Vagina (tissue), 2 donors: Measurements from ENCODE around the gene FAM237B. TPM values are rescaled to one million over a fixed set of nuclear protein-coding genes. Genes with fewer than 3 reads are reported as not detected.

Experiments
- DNase-seq, 2 donors: peaks; one replicate each; pipeline ENCODE4 v3.0.0-alpha.2; 2017; ENCODE audit errors: extremely low spot score in 2 of 2
- H3K27ac ChIP-seq: fragments of 200-600 bp; sonication (generic); one replicate; pipeline ENCODE4 v1.5.1; 2019
- H3K27me3 ChIP-seq: fragments of 200-600 bp; sonication (generic); one replicate; pipeline ENCODE4 v1.5.1; 2019
- H3K36me3 ChIP-seq, 2 donors: fragments of 200-600 bp; sonication (generic); one replicate each; pipeline ENCODE4 v1.5.1; 2017 to 2019
- H3K4me1 ChIP-seq: fragments of 200-600 bp; sonication (generic); one replicate; pipeline ENCODE4 v1.5.1; 2019
- H3K4me3 ChIP-seq, 2 donors: fragments of 200-600 bp; sonication (generic); 1 replicate in 1 of 2; 2 replicates in 1 of 2; pipeline ENCODE4 v1.5.1; 2016 to 2019
- H3K9me3 ChIP-seq: fragments of 200-600 bp; sonication (generic); one replicate; pipeline ENCODE4 v1.5.1; 2019
- POLR2A ChIP-seq, 2 donors: fragments of 450-650 bp; IDR thresholded peaks; one replicate each; pipeline ENCODE4 v1.6.1; 2017; ENCODE audit warnings: antibody characterized with exemption in 2 of 2, mild to moderate bottlenecking in 2 of 2, moderate library complexity in 2 of 2
- POLR2AphosphoS5 ChIP-seq, 2 donors: sonication (generic); formaldehyde crosslinking; IDR thresholded peaks; one replicate each; pipeline ENCODE4 v1.9.0; 2017; ENCODE audit warnings: antibody characterized with exemption in 2 of 2, mild to moderate bottlenecking in 2 of 2, low read depth in 1 of 2; ENCODE audit not compliant: insufficient read depth in 1 of 2
- intact Hi-C: fragments of 100-400 bp; cut with DNase I; formaldehyde crosslinking; loops from one replicate; pipeline ENCODE4 v1.15.1; 2023
- total RNA-seq: library from RNA; depleted of rRNA; stranded (reverse); fragments of >200 nt; gene quantifications from one replicate; pipeline ENCODE4 v1.2.3, GENCODE V29; 2016
- TF ChIP-seq, protein P1 (sequence below), 3 experiments: fragments of 450-650 bp in 2 of 3; fragments of 200-600 bp in 1 of 3; sonication (generic) in 1 of 3; IDR thresholded peaks; one replicate each; pipeline ENCODE4 v1.5.1; 2017 to 2019; ENCODE audit warnings: antibody characterized with exemption in 3 of 3, mild to moderate bottlenecking in 2 of 3, moderate library complexity in 2 of 3

Gene FAM237B
- total RNA-seq, 1 donor from 2014 or later, result not detected

DNA sequence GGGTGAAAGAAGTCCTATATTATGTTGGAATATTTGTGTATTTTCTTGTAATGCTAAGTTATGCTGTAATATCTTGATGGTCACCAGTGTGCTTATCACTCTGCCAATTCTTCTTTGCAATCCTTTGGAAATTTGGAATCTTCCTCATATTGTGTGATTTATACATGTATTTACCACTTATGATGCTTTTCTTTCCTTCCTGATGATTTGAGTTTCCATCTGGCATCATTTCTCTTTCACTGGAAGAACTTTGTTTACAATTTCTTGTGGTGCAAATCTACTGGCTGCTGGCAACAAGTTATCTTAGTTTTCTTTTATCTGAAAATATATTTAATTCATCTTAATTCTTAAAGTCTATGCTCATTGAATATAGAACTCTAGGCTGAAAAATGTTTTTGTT is 46.9 kb downstream of the FAM237B start:
- TF ChIP-seq POLR2A (IDR thresholded peaks at IDR 0.05) (no peak), POLR2AphosphoS5 (IDR thresholded peaks at IDR 0.05; ENCODE audit: insufficient read depth in 1 of 2, low read depth in 1 of 2) (no peak)
- TF ChIP-seq, protein P1, sequence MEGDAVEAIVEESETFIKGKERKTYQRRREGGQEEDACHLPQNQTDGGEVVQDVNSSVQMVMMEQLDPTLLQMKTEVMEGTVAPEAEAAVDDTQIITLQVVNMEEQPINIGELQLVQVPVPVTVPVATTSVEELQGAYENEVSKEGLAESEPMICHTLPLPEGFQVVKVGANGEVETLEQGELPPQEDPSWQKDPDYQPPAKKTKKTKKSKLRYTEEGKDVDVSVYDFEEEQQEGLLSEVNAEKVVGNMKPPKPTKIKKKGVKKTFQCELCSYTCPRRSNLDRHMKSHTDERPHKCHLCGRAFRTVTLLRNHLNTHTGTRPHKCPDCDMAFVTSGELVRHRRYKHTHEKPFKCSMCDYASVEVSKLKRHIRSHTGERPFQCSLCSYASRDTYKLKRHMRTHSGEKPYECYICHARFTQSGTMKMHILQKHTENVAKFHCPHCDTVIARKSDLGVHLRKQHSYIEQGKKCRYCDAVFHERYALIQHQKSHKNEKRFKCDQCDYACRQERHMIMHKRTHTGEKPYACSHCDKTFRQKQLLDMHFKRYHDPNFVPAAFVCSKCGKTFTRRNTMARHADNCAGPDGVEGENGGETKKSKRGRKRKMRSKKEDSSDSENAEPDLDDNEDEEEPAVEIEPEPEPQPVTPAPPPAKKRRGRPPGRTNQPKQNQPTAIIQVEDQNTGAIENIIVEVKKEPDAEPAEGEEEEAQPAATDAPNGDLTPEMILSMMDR (IDR thresholded peaks at IDR 0.05), result no peak
- no peak for DNase-seq
- Histone ChIP-seq H3K4me1 (no peaks in the 10 kb centered on the region), H3K27ac (no peak overlapping the region), H3K27me3 (no peaks in the 10 kb centered on the region), H3K9me3 (no peaks in the 10 kb centered on the region), H3K4me3 (no peak overlapping the region), H3K36me3 (no peaks in the 10 kb centered on the region)
- intact Hi-C loops, result no loop called here

- Histone ChIP-seq H3K4me1 (no peaks in the 10 kb centered on the region), H3K27ac (no peak overlapping the region), H3K4me3 (no peak overlapping the region), H3K36me3 (no peaks in the 10 kb centered on the region), H3K9me3 (no peaks in the 10 kb centered on the region), H3K27me3 (no peaks in the 10 kb centered on the region)
- TF ChIP-seq POLR2A (IDR thresholded peaks at IDR 0.05), result no peak
- no peak for DNase-seq
- intact Hi-C loops, result no loop called here
Measured at GRCh38 chr7:90272242-90272641, 48.9 kb downstream of the FAM237B start.

DNA sequence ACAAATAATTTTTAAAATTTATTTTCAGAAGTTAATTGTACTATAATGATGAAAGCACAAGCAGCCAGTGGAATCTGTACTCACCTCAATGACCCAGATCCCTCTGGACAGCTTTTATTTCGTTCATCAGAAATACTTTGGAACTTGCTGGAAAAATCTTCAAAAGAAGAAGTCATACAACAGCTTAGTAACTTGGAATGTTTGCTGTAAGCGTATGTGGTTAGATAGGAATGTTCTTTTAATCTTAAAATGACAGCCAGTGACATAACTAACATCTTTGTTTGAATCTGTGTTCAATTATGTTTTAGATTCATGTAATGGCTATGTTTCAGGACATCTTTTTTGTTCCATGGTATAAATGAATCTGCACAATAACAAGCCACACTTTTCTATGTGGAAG is 49.4 kb downstream of the FAM237B start:
- intact Hi-C loops, result no loop called here
- Histone ChIP-seq H3K9me3 (no peaks in the 10 kb centered on the region), H3K4me3 (no peak overlapping the region), H3K36me3 (no peaks in the 10 kb centered on the region), H3K27me3 (no peaks in the 10 kb centered on the region), H3K4me1 (no peaks in the 10 kb centered on the region), H3K27ac (no peak overlapping the region)
- TF ChIP-seq POLR2AphosphoS5 (IDR thresholded peaks at IDR 0.05; ENCODE audit: insufficient read depth in 1 of 2, low read depth in 1 of 2) (no peak), POLR2A (IDR thresholded peaks at IDR 0.05) (no peak)
- TF ChIP-seq, protein P1 (IDR thresholded peaks at IDR 0.05), result no peak
- DNase-seq, result no peak

GRCh38 chr7:90270431-90271178 is 50.5 kb downstream of the FAM237B start:
- H3K4me3 ChIP-seq, result no peak overlapping the region
- no peaks in the 10 kb centered on the region for H3K27me3 ChIP-seq
- H3K4me1 ChIP-seq, result no peaks in the 10 kb centered on the region
- no peaks in the 10 kb centered on the region for H3K9me3 ChIP-seq
- H3K27ac ChIP-seq, result no peak overlapping the region
- TF ChIP-seq, protein P1 (IDR thresholded peaks at IDR 0.05), result no peak
- TF ChIP-seq POLR2AphosphoS5 (IDR thresholded peaks at IDR 0.05; ENCODE audit: insufficient read depth in 1 of 2, low read depth in 1 of 2) (no peak), POLR2A (IDR thresholded peaks at IDR 0.05) (no peak)
- no peaks in the 10 kb centered on the region for H3K36me3 ChIP-seq
- intact Hi-C loops, result no loop called here
- DNase-seq, result no peak

GRCh38 chr7:90269163-90269562 is 51.9 kb downstream of the FAM237B start:
- no peaks in the 10 kb centered on the region for H3K4me1 ChIP-seq
- no peak for TF ChIP-seq POLR2AphosphoS5 (IDR thresholded peaks at IDR 0.05; ENCODE audit: insufficient read depth in 1 of 2, low read depth in 1 of 2)
- H3K4me3 ChIP-seq, result no peak overlapping the region
- intact Hi-C loops, result no loop called here
- H3K36me3 ChIP-seq, result no peaks in the 10 kb centered on the region
- no peaks in the 10 kb centered on the region for H3K27me3 ChIP-seq
- no peaks in the 10 kb centered on the region for H3K9me3 ChIP-seq
- no peak overlapping the region for H3K27ac ChIP-seq
- no peak for DNase-seq

DNA sequence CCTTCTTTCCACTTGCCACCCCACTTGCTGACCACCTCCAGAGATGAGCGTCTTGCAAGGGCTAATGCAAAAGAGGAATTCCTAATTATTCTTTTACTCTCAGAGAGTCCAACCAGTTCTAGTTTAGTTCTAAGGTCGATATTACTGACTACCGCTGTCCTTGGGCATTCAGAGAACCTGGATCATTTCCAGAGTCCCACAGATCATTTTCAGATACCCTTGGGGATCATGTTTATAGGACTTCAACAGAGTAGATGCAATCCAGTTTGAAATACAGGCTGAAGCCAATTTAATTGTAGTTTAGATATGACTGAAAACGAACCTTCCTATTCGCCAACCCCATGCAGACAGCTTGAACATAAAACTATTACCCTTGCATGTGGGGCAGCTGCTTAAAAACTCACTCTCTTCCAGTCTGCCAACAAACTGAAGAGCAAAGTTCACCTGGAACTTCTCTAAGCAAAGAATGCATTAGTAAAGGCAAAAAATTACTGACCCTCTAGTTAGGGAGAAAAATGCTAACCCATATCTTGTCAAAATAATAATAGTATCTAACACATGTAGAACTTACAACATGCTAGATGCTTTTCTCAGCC is 53.7 kb downstream of the FAM237B start:
- Histone ChIP-seq H3K9me3 (no peaks in the 10 kb centered on the region), H3K4me3 (no peak overlapping the region), H3K4me1 (no peaks in the 10 kb centered on the region), H3K27ac (no peak overlapping the region), H3K36me3 (no peaks in the 10 kb centered on the region), H3K27me3 (no peaks in the 10 kb centered on the region)
- TF ChIP-seq POLR2A (IDR thresholded peaks at IDR 0.05) (no peak), POLR2AphosphoS5 (IDR thresholded peaks at IDR 0.05; ENCODE audit: insufficient read depth in 1 of 2, low read depth in 1 of 2) (no peak)
- TF ChIP-seq, protein P1 (IDR thresholded peaks at IDR 0.05), result no peak
- intact Hi-C loops, result no loop called here
- DNase-seq, result no peak
